ENCODE results near the gene ARID3C. TPM values are rescaled to one million over a fixed set of nuclear protein-coding genes. Genes with fewer than 3 reads are reported as not detected.

Gene ARID3C
- total RNA-seq, 2 experiments from 2014 or later: 0.25 to 0.34 TPM

DNA sequence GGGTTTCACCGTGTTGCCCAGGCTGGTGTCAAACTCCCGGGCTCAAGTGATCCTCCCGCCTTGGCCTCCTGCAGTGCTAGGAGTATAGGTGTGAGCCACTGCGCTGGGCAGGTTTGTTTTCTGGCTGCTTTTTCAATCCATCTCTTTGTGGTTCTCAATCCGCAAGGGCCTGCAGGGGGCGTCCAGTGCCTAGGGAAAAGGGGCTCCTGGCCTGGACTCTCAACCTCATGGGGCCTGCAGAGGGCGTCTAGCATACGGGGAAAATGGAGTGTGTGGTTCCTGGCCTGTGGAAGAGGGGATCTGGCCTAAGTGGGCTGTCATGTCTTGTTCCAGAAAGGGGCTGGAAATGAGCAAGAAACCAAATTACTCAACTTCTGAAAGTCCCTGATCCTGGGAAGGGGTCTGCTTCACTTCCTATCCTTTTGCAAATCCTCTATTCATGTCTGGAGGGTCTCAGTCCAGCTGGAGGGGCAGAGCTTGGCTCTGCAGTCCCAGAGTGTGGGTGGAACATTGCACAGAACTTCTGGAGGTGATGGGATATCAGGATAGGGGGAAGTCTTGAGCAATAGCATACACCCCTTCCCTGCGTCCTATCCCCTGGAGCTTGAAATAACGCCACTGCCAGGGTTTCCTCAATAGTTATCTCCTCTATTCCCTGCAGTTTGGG lies 46.3 kb upstream of the ARID3C start:
- Mint-ChIP-seq H3K9me3 (no peaks in the 10 kb centered on the region), H3K27me3 (no peaks in the 10 kb centered on the region), H3K4me1 (ENCODE audit: low read depth) (no peaks in the 10 kb centered on the region), H3K4me3 (no peak overlapping the region), H3K27ac (no peak overlapping the region), H3K36me3 (ENCODE audit: low read depth) (peaks cover 4% of the 10 kb centered on the region)
- Histone ChIP-seq H3K9me3 (ENCODE audit: control insufficient read depth in 1 of 2, insufficient read depth in 1 of 2, low read length in 2 of 2) (peaks cover 2 to 5% of the 10 kb centered on the region in 2 experiments), H3K36me3 (ENCODE audit: insufficient read depth, low read length) (no peaks in the 10 kb centered on the region), H3K27me3 (ENCODE audit: control insufficient read depth in 1 of 2, insufficient read depth in 2 of 2, low read length in 2 of 2) (no peaks in the 10 kb centered on the region), H3K4me1 (ENCODE audit: insufficient read depth, low read length) (no peaks in the 10 kb centered on the region), H3K27ac (ENCODE audit: low read depth in 1 of 2, low read length in 2 of 2) (no peak overlapping the region), H3K4me3 (ENCODE audit: low read length) (no peak overlapping the region)
- DNase-seq: peak in 12 of 14 experiments; percentile 14 to 75 (median 52)
- intact Hi-C loops (cut with DNase I, micrococcal nuclease): loop anchor here in 1 of 2 experiments (2.0 kb wide), 1 partner anchor 26 kb away; no protein-coding TSS in a partner anchor
- TF ChIP-seq, protein P1, sequence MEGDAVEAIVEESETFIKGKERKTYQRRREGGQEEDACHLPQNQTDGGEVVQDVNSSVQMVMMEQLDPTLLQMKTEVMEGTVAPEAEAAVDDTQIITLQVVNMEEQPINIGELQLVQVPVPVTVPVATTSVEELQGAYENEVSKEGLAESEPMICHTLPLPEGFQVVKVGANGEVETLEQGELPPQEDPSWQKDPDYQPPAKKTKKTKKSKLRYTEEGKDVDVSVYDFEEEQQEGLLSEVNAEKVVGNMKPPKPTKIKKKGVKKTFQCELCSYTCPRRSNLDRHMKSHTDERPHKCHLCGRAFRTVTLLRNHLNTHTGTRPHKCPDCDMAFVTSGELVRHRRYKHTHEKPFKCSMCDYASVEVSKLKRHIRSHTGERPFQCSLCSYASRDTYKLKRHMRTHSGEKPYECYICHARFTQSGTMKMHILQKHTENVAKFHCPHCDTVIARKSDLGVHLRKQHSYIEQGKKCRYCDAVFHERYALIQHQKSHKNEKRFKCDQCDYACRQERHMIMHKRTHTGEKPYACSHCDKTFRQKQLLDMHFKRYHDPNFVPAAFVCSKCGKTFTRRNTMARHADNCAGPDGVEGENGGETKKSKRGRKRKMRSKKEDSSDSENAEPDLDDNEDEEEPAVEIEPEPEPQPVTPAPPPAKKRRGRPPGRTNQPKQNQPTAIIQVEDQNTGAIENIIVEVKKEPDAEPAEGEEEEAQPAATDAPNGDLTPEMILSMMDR (IDR thresholded peaks at IDR 0.05): peak; percentile 53
- CTCF ChIA-PET: interaction anchor here (0.9 to 1.1 kb wide), 2 partner anchors 31 to 55 kb away, joined by 3 to 4 read pairs; partner anchors contain the start of gene DCTN3
- POLR2A ChIA-PET: no interaction called here
- ATAC-seq (ENCODE audit: poor library complexity): peak; percentile 62

GRCh38 chr9:34674440-34674839 lies 45.6 kb upstream of the ARID3C start:
- Mint-ChIP-seq H3K27ac (no peak overlapping the region), H3K4me3 (no peak overlapping the region), H3K36me3 (ENCODE audit: low read depth) (peaks cover 8% of the 10 kb centered on the region), H3K9me3 (no peaks in the 10 kb centered on the region), H3K27me3 (no peaks in the 10 kb centered on the region), H3K4me1 (ENCODE audit: low read depth) (no peaks in the 10 kb centered on the region)
- no peak for DNase-seq
- H3K27ac ChIP-seq (ENCODE audit: low read depth in 1 of 2, low read length in 2 of 2): no peak overlapping the region
- intact Hi-C loops (cut with DNase I, micrococcal nuclease): loop anchor here in 1 of 2 experiments (2.0 kb wide), 1 partner anchor 26 kb away; no protein-coding TSS in a partner anchor
- no peaks in the 10 kb centered on the region for H3K27me3 ChIP-seq (ENCODE audit: control insufficient read depth in 1 of 2, insufficient read depth in 2 of 2, low read length in 2 of 2)
- no peak overlapping the region for H3K4me3 ChIP-seq (ENCODE audit: low read length)
- TF ChIP-seq, protein P1 (IDR thresholded peaks at IDR 0.05): no peak
- no peak for ATAC-seq (ENCODE audit: poor library complexity)
- CTCF ChIA-PET: no interaction called here
- peaks cover 9% of the 10 kb centered on the region in 2 experiments for H3K9me3 ChIP-seq (ENCODE audit: control insufficient read depth in 1 of 2, insufficient read depth in 1 of 2, low read length in 2 of 2)
- no peaks in the 10 kb centered on the region for H3K36me3 ChIP-seq (ENCODE audit: insufficient read depth, low read length)
- POLR2A ChIA-PET: no interaction called here
- no peaks in the 10 kb centered on the region for H3K4me1 ChIP-seq (ENCODE audit: insufficient read depth, low read length)

DNA sequence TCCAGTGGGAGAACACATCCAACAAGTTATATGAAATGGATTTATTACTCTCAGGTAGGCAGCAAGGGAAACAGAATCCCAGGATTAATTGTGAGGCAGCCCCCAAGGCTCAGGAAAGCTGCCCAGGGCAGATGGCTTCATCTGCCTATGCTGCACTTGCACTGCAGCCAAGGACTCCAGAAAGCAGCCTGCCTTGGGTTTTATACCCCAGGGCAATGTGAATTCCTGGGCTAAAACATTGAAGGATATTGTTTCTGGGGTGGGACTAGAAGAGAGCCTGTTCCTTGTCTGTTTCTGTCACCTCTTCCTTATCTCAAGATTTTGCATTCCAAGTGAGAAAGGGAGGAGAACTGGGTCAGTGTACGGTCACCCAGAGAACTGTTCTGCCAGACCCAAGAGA lies 42.4 kb upstream of the ARID3C start:
- DNase-seq (no peak), ATAC-seq (ENCODE audit: poor library complexity) (no peak)
- H3K9me3 Mint-ChIP-seq: peaks cover 5% of the 10 kb centered on the region
- intact Hi-C loops (cut with DNase I, micrococcal nuclease): no loop called here
- Histone ChIP-seq H3K4me3 (ENCODE audit: low read length) (no peak overlapping the region), H3K27ac (ENCODE audit: low read depth in 1 of 2, low read length in 2 of 2) (no peak overlapping the region), H3K36me3 (ENCODE audit: insufficient read depth, low read length) (no peaks in the 10 kb centered on the region), H3K27me3 (ENCODE audit: control insufficient read depth in 1 of 2, insufficient read depth in 2 of 2, low read length in 2 of 2) (no peaks in the 10 kb centered on the region), H3K9me3 (ENCODE audit: control insufficient read depth in 1 of 2, insufficient read depth in 1 of 2, low read length in 2 of 2) (peaks cover 9 to 10% of the 10 kb centered on the region in 2 experiments), H3K4me1 (ENCODE audit: insufficient read depth, low read length) (peaks cover 2% of the 10 kb centered on the region)
- H3K27ac Mint-ChIP-seq: no peak overlapping the region
- no peaks in the 10 kb centered on the region for H3K27me3 Mint-ChIP-seq
- TF ChIP-seq, protein P1 (IDR thresholded peaks at IDR 0.05): no peak
- CTCF ChIA-PET: no interaction called here
- H3K36me3 Mint-ChIP-seq (ENCODE audit: low read depth): peaks cover 28% of the 10 kb centered on the region
- no peak overlapping the region for H3K4me3 Mint-ChIP-seq
- peaks cover 6% of the 10 kb centered on the region for H3K4me1 Mint-ChIP-seq (ENCODE audit: low read depth)
- POLR2A ChIA-PET: no interaction called here

Measured in CD4-positive, alpha-beta T cell (primary cell).